A172 (cell line): ENCODE data around the gene RBM18. TPM values are rescaled to one million over a fixed set of nuclear protein-coding genes. Genes with fewer than 3 reads are reported as not detected.

ENCODE experiments used
- DNase-seq: peaks from one replicate; pipeline ENCODE4 v3.0.0-alpha.2; 2015; ENCODE audit warnings: low spot score
- total RNA-seq: library from RNA; depleted of rRNA; stranded (reverse); fragments of >200 nt; shearing (Covaris generic); gene quantifications from 2 replicates; pipeline ENCODE4 v1.2.3, GENCODE V29; 2014; rRNA removed

The RBM18 gene
- total RNA-seq, 1 experiment from 2014 or later = 12.1 TPM

DNA sequence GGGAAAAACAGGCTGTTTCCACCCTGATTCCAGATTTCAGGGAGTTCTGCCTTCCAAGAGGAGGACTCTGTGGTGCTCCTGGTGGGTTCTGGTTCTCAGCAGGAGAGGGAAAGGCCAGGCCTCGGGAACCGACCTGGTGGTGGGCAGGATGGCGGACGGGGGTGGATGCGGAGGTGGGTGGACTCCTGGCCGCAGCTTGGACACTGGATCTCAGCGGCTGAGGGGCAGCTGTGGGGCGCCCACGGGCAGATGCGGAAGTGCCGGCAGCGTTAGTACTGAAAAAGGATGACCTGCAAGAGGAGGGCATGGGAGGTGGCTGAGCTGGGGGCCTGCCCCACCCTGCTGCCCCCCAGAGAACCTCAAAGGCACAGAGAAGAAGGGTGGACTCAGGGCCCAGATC, 60.1 kb downstream of the RBM18 start:
- no peak for DNase-seq

GRCh38 chr9:122204055-122204454, 60.6 kb downstream of the RBM18 start:
- no peak for DNase-seq

DNA sequence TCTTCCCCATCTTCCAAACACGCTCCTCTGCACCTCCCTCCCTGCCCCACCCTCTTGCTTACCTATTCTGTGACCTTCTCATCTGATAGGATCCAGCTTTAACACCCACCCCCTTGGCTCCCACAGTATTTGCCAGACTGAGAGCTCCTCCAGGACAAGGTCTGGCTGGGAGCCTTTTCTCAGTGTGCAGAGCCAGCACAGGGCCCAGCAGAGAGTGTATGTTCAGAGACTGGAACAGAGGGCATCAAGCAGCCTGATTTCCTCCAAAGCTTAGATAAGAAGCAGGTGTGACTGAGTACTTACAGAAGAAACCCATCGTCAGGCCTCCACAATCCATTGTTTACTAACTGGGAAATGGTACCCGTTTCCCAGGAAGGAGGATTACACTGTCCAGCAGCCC, 62.5 kb downstream of the RBM18 start:
- no peak for DNase-seq

DNA sequence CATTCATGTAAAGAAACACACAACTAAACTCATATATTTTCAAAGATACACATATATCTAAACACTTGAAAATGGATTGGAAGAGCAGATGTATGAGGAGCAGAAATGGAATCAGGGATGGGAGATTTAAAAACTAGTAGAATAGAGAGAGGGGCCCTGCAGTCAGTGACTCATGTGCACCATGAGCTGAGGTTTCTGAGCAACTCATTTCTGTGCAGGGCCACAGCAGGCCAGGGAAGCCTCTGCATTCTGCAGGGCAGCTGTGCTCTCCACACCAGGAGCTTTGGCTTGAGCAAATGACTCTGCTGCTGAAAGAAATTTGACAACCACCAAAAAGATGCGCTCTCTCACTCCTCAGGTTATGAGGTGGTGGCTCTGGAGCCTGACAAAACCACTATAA, 63.0 kb downstream of the RBM18 start:
- DNase-seq = peak; percentile 27

GRCh38 chr9:122200960-122201595, 63.6 kb downstream of the RBM18 start:
- peak; percentile 53 for DNase-seq

DNA sequence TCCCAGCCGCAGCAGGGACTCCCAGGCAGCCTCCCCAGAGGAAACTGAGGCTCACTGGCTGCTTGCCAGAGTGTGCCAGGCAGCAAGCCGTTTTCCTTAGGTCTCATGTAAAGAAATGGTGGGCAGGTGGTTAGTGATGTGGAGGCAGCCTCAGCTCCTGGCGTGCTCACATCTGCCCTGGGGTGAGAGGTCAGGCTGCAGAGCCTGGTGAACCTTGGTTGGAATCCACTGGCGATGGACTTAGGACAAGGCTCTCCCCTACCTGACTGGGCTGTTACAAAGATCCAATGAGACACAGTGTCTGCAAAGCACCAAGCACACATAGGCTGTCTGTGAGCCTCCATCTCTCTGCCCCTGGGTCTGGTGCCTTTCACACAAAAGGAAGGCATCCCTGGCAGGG, 66.8 kb downstream of the RBM18 start:
- no peak for DNase-seq

DNA sequence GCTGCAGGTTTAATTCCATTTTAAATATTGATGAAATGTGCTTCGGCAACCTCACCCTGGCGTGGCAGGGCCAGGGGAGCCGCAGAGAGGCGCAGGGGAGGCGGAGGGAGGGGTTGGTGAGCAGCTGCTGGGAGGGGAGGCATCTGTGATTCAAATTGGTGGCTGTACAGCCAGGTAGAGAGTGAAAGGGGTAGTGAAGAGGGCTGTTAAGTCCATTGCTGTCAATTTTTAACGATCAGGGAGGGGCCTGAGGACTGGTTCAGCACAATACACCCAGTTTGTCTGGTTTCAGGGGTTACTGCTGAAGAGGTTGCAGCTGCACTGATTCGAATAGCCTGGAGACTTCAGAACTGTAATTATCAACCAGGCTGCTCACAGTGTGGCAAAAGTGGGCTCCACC, 67.2 kb downstream of the RBM18 start:
- DNase-seq = no peak

DNA sequence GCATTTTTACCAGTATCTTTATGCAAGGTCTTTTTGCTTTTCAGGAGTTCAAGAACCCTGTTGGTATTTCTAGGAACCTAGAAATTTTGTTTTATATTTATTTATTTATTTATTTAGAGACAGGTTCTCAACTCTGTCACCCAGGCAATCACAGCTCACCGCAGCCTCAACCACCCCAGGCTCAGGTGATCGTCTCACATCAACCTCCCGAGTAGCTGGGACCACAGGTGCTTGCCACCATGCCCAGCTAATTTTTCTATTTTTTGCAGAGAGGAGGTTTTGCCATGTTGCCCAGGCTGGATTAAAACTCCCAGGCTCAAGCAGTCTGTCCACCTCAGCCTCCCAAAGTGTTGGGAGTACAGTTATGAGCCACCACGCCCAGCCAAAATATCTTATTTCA, 68.8 kb downstream of the RBM18 start:
- DNase-seq = no peak

DNA sequence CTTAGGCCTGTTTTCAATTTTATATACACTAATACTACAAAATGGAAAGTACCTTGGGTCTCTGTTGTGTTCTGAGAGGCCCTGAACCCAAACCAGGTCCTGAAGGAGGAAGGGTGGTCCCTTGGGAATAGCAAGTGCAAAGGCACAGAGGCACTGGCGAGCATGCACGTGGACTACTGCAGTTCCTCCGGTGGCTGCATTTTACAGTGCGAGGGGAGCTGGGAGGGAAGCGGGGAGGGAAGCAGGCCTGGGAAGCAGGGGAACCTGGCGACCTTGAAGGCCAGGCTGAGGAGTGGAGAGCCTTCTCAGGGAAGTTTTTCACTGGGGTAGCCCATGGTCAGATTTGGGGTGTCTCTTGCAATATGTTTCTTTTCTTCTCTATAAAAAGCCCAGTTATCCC, 71.0 kb downstream of the RBM18 start:
- no peak for DNase-seq

DNA sequence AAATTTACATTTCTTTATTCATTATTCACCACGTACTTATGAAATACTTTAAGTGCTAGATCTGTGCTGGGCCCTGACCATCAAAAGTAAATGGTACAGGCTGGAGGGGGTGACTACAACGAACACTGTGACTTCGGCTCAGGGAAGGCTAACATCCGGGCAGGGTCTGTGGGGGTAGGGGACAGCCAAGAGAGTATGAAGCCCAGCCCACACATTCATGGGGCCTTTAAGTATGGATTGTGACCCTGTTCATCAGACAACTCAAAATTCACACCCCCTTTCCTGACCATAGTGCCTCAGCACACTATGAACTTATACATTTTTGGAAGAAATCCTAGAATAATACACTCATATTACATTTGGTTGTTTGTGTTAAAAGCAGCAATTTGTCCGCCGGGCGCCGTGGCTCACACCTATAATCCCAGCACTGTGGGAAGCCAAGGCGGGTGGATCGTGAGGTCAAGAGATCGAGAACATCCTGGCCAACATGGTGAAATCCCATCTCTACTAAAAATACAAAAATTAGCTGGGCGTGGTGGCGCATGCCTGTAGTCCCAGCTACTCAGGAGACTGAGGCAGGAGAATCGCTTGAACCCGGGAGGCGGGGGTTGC, 71.6 kb downstream of the RBM18 start:
- DNase-seq = no peak

- DNase-seq = no peak
Measured at GRCh38 chr9:122192261-122192875, 72.3 kb downstream of the RBM18 start.

DNA sequence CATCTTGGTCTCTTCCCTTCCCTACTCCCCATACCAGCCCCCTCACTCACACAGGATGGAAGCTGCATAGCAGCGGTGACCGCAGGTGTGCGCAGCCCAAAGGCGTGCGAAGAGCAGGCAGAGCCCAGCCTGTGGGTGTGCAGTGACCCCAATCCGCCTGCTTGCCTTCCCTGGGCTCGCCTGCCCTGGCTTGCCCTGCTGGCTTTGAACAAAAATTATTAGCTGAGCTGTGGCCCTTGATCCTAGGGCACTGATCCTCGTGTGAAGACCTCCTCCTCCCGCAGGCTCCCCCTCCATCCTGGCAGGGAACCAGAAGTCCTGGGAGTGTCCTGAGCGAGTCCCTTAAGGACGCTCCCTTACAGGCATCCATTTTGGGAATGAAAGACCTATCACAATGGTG, 73.1 kb downstream of the RBM18 start:
- no peak for DNase-seq

- DNase-seq = no peak
Measured at GRCh38 chr9:122190597-122191381, 73.9 kb downstream of the RBM18 start.

GRCh38 chr9:122188369-122188768, 76.3 kb downstream of the RBM18 start:
- no peak for DNase-seq

Other genes with a start within 250 kb of the RBM18 start
- 2.7 and 3.6 TPM in 2 replicates for gene TTLL11, start 171.5 kb downstream of the RBM18 start, total RNA-seq
- 144 and 168 TPM in 2 replicates for gene NDUFA8, start 105.1 kb downstream of the RBM18 start, total RNA-seq
- not detected in 2 replicates for gene MORN5, start 104.9 kb downstream of the RBM18 start, total RNA-seq
- gene LHX6, start 35.9 kb downstream of the RBM18 start, total RNA-seq = 2.2 and 2.5 TPM in 2 replicates
- 102 and 120 TPM in 2 replicates for gene MRRF, start within 50 bp of the RBM18 start, total RNA-seq
- 0.29 TPM in 1 of 2 replicates, not detected in the other for gene PTGS1, start 106.2 kb upstream of the RBM18 start, total RNA-seq
- gene OR1J1, start 213.1 kb upstream of the RBM18 start, total RNA-seq = not detected in 2 replicates
- not detected in 2 replicates for gene OR1J2, start 246.0 kb upstream of the RBM18 start, total RNA-seq